WTC11 (cell line): ENCODE results near the gene CST3. TPM values are rescaled to one million over a fixed set of nuclear protein-coding genes. Genes with fewer than 3 reads are reported as not detected.

Experiments
- ATAC-seq: fragments of 200-7000 bp; cut with Tn5 transposase; 2 replicates; pipeline ENCODE4 v1.10.0; 2021; ENCODE audit warnings: mild to moderate bottlenecking, moderate library complexity
- CTCF ChIA-PET: fragments of 300-600 bp; sonication (Branson Sonifier 250); formaldehyde crosslinking; loops from one replicate; lab custom pipeline; 2021; ENCODE audit warnings: antibody characterized with exemption; lab: Charles Lee
- POLR2A ChIA-PET: fragments of 350-600 bp; sonication (Branson Sonifier 250); formaldehyde crosslinking; loops from one replicate; lab custom pipeline; 2021; ENCODE audit warnings: antibody characterized with exemption; lab: Charles Lee
- DNase-seq: peaks from one replicate; pipeline ENCODE4 v3.0.0; 2021; ENCODE audit warnings: low spot score
- H3K27ac Mint-ChIP-seq: 2 replicates; pipeline ENCODE4 v1.8.0; 2021; ENCODE audit warnings: mixed read lengths
- H3K27me3 Mint-ChIP-seq: 2 replicates; pipeline ENCODE4 v1.8.0; 2021; ENCODE audit warnings: low read depth, mild to moderate bottlenecking, moderate library complexity, mixed read lengths
- H3K36me3 Mint-ChIP-seq: 2 replicates; pipeline ENCODE4 v1.8.0; 2021; ENCODE audit warnings: mixed read lengths
- H3K4me1 Mint-ChIP-seq: 2 replicates; pipeline ENCODE4 v1.8.0; 2022; ENCODE audit warnings: mixed read lengths
- H3K4me3 Mint-ChIP-seq: 2 replicates; pipeline ENCODE4 v1.8.0; 2021; ENCODE audit warnings: mild to moderate bottlenecking, moderate library complexity, mixed read lengths
- H3K9me3 Mint-ChIP-seq: 2 replicates; pipeline ENCODE4 v1.8.0; 2021; ENCODE audit warnings: mixed read lengths
- CREM ChIP-seq: sonication (generic); formaldehyde crosslinking; IDR thresholded peaks from 2 replicates; pipeline ENCODE4 v1.8.1; 2022; ENCODE audit warnings: mild to moderate bottlenecking, missing genetic modification reagents, moderate library complexity
- ESRRA ChIP-seq: sonication (generic); formaldehyde crosslinking; IDR thresholded peaks from 2 replicates; pipeline ENCODE4 v1.8.1; 2022; ENCODE audit warnings: mild to moderate bottlenecking, missing genetic modification reagents, borderline replicate concordance
- FOXJ3 ChIP-seq: sonication (generic); formaldehyde crosslinking; IDR thresholded peaks from 2 replicates; pipeline ENCODE4 v1.9.0; 2021; ENCODE audit warnings: missing genetic modification reagents, mild to moderate bottlenecking, borderline replicate concordance
- FOXP1 ChIP-seq: sonication (generic); formaldehyde crosslinking; IDR thresholded peaks from 2 replicates; pipeline ENCODE4 v1.8.0; 2022; ENCODE audit warnings: missing genetic modification reagents, mild to moderate bottlenecking, moderate library complexity, borderline replicate concordance
- GTF2I ChIP-seq: fragments of 250-450 bp; sonication (Bioruptor Pico); conservative IDR thresholded peaks from 2 replicates; pipeline ENCODE4 v1.4.0; 2021; ENCODE audit warnings: mild to moderate bottlenecking
- HMGA2 ChIP-seq: fragments of 250-450 bp; sonication (Bioruptor Pico); IDR thresholded peaks from 2 replicates; pipeline ENCODE4 v1.4.0; 2021; ENCODE audit warnings: mild to moderate bottlenecking, moderate library complexity
- JUN ChIP-seq: sonication (generic); formaldehyde crosslinking; IDR thresholded peaks from 2 replicates; pipeline ENCODE4 v1.8.0; 2023; ENCODE audit warnings: mild to moderate bottlenecking, missing genetic modification reagents
- MYBL2 ChIP-seq: sonication (generic); formaldehyde crosslinking; IDR thresholded peaks from 2 replicates; pipeline ENCODE4 v1.8.1; 2023; ENCODE audit warnings: mild to moderate bottlenecking, moderate library complexity, missing genetic modification reagents
- PRRX2 ChIP-seq: fragments of 250-450 bp; sonication (Bioruptor Pico); IDR thresholded peaks from 2 replicates; pipeline ENCODE4 v1.8.0; 2021; ENCODE audit warnings: mild to moderate bottlenecking
- TEAD1 ChIP-seq: sonication (generic); formaldehyde crosslinking; IDR thresholded peaks from 2 replicates; pipeline ENCODE4 v1.8.0; 2022; ENCODE audit warnings: mild to moderate bottlenecking, missing genetic modification reagents
- ZNF121 ChIP-seq: sonication (generic); formaldehyde crosslinking; IDR thresholded peaks from 2 replicates; pipeline ENCODE4 v1.8.0; 2023; ENCODE audit warnings: missing genetic modification reagents
- ZNF138 ChIP-seq: sonication (generic); formaldehyde crosslinking; conservative IDR thresholded peaks from 2 replicates; pipeline ENCODE4 v1.8.1; 2022; ENCODE audit warnings: mild to moderate bottlenecking, moderate library complexity, missing genetic modification reagents
- ZNF232 ChIP-seq: sonication (generic); formaldehyde crosslinking; IDR thresholded peaks from 2 replicates; pipeline ENCODE4 v1.8.0; 2022; ENCODE audit warnings: mild to moderate bottlenecking, missing genetic modification reagents
- ZNF317 ChIP-seq: sonication (generic); formaldehyde crosslinking; IDR thresholded peaks from 2 replicates; pipeline ENCODE4 v1.8.1; 2023; ENCODE audit warnings: low read depth, mild to moderate bottlenecking, moderate library complexity, missing genetic modification reagents, borderline replicate concordance
- ZNF396 ChIP-seq: fragments of 250-450 bp; sonication (Bioruptor Pico); IDR thresholded peaks from 2 replicates; pipeline ENCODE4 v1.8.0; 2021; ENCODE audit warnings: mild to moderate bottlenecking, moderate library complexity, borderline replicate concordance
- total RNA-seq: library from RNA; stranded (reverse); gene quantifications from 3 replicates; pipeline ENCODE4 v1.2.3, GENCODE V29; 2021
- TF ChIP-seq, protein P1 (sequence below): sonication (generic); formaldehyde crosslinking; IDR thresholded peaks from 2 replicates; pipeline ENCODE4 v1.8.1; 2022; ENCODE audit warnings: low read depth, mild to moderate bottlenecking, moderate library complexity, missing genetic modification reagents, borderline replicate concordance
- TF ChIP-seq, protein P2 (sequence below): sonication (generic); formaldehyde crosslinking; IDR thresholded peaks from 2 replicates; pipeline ENCODE4 v1.8.0; 2023; ENCODE audit warnings: missing genetic modification reagents
- TF ChIP-seq, protein P3 (sequence below): fragments of 250-450 bp; sonication (Bioruptor Pico); IDR thresholded peaks from 2 replicates; pipeline ENCODE4 v1.9.0; 2021; ENCODE audit warnings: moderate library complexity, mild to moderate bottlenecking, inconsistent platforms, borderline replicate concordance
- TF ChIP-seq, protein P4 (sequence below): sonication (generic); formaldehyde crosslinking; IDR thresholded peaks from 2 replicates; pipeline ENCODE4 v1.8.0; 2022; ENCODE audit warnings: mild to moderate bottlenecking, missing genetic modification reagents
- TF ChIP-seq, protein P5 (sequence below): sonication (generic); formaldehyde crosslinking; conservative IDR thresholded peaks from 2 replicates; pipeline ENCODE4 v1.8.1; 2023; ENCODE audit warnings: mild to moderate bottlenecking, low read depth, missing genetic modification reagents, moderate library complexity
- TF ChIP-seq, protein P6 (sequence below): sonication (generic); formaldehyde crosslinking; IDR thresholded peaks from 2 replicates; pipeline ENCODE4 v1.8.1; 2023; ENCODE audit warnings: mild to moderate bottlenecking, missing genetic modification reagents, moderate library complexity
- TF ChIP-seq, protein P7 (sequence below): fragments of 250-450 bp; sonication (Bioruptor Pico); IDR thresholded peaks from 2 replicates; pipeline ENCODE4 v1.9.0; 2021; ENCODE audit warnings: mild to moderate bottlenecking, borderline replicate concordance

CST3 gene
- total RNA-seq, 1 experiment from 2014 or later: 52.1 TPM

DNA sequence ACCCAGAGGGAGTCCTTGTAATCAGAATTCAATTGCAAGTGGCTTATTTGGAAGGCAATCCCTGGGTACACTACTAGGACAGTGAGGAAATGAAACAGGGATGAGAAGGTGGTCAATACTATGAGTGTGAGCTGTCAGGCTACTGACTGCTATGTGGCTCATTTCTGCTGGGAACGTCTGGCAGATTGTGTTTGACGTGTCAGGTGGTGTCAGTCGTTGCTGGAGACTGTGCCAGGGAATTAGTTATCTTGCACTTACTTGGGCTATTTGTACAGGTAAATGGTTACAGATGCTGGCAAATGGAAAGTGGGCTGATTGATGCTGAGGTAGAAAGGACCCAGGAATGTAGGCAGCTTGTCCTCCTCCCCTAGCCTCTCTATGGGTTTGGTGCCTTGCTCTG lies 33.7 kb upstream of the CST3 start (continued):
- TF ChIP-seq, protein P1, sequence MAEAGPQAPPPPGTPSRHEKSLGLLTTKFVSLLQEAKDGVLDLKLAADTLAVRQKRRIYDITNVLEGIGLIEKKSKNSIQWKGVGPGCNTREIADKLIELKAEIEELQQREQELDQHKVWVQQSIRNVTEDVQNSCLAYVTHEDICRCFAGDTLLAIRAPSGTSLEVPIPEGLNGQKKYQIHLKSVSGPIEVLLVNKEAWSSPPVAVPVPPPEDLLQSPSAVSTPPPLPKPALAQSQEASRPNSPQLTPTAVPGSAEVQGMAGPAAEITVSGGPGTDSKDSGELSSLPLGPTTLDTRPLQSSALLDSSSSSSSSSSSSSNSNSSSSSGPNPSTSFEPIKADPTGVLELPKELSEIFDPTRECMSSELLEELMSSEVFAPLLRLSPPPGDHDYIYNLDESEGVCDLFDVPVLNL (CRISPR knock-in tag): no peak

DNA sequence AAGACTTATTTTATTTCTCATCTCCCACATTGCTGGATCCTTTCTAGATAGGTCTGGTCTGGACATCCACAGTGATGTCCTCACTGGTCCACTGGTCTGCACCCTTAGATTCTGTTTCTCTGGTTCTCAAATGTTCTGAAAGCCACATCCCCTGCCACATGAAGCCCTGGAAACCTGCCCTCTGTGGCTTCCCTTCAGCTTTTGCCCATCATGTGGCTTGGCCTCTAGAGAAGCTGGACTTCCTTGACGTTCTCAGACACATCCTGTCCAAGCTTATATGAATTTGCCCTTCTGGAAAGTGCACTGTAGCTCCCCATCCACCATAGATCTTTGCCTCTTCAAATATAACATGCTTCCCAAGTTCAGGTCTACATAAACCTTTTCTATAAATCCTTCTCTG lies 32.6 kb upstream of the CST3 start:
- no peak for TF ChIP-seq CREM (CRISPR knock-in tag)
- no peak for TF ChIP-seq FOXJ3 (CRISPR knock-in tag)
- TF ChIP-seq, protein P2, sequence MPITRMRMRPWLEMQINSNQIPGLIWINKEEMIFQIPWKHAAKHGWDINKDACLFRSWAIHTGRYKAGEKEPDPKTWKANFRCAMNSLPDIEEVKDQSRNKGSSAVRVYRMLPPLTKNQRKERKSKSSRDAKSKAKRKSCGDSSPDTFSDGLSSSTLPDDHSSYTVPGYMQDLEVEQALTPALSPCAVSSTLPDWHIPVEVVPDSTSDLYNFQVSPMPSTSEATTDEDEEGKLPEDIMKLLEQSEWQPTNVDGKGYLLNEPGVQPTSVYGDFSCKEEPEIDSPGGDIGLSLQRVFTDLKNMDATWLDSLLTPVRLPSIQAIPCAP: no peak
- TF ChIP-seq, protein P3, sequence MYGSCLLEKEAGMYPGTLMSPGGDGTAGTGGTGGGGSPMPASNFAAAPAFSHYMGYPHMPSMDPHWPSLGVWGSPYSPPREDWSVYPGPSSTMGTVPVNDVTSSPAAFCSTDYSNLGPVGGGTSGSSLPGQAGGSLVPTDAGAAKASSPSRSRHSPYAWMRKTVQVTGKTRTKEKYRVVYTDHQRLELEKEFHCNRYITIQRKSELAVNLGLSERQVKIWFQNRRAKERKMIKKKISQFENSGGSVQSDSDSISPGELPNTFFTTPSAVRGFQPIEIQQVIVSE (CRISPR knock-in tag): no peak
- no peak for TF ChIP-seq HMGA2 (CRISPR knock-in tag)
- TF ChIP-seq ZNF317: no peak
- no peak for TF ChIP-seq ZNF396
- TF ChIP-seq, protein P4, sequence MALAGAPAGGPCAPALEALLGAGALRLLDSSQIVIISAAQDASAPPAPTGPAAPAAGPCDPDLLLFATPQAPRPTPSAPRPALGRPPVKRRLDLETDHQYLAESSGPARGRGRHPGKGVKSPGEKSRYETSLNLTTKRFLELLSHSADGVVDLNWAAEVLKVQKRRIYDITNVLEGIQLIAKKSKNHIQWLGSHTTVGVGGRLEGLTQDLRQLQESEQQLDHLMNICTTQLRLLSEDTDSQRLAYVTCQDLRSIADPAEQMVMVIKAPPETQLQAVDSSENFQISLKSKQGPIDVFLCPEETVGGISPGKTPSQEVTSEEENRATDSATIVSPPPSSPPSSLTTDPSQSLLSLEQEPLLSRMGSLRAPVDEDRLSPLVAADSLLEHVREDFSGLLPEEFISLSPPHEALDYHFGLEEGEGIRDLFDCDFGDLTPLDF (CRISPR knock-in tag): no peak
- no peak for TF ChIP-seq TEAD1 (CRISPR knock-in tag)
- TF ChIP-seq MYBL2 (CRISPR knock-in tag): no peak
- TF ChIP-seq GTF2I (CRISPR knock-in tag): no peak
- no peak for TF ChIP-seq ZNF138 (CRISPR knock-in tag)
- TF ChIP-seq, protein P5, sequence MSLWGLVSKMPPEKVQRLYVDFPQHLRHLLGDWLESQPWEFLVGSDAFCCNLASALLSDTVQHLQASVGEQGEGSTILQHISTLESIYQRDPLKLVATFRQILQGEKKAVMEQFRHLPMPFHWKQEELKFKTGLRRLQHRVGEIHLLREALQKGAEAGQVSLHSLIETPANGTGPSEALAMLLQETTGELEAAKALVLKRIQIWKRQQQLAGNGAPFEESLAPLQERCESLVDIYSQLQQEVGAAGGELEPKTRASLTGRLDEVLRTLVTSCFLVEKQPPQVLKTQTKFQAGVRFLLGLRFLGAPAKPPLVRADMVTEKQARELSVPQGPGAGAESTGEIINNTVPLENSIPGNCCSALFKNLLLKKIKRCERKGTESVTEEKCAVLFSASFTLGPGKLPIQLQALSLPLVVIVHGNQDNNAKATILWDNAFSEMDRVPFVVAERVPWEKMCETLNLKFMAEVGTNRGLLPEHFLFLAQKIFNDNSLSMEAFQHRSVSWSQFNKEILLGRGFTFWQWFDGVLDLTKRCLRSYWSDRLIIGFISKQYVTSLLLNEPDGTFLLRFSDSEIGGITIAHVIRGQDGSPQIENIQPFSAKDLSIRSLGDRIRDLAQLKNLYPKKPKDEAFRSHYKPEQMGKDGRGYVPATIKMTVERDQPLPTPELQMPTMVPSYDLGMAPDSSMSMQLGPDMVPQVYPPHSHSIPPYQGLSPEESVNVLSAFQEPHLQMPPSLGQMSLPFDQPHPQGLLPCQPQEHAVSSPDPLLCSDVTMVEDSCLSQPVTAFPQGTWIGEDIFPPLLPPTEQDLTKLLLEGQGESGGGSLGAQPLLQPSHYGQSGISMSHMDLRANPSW (CRISPR knock-in tag): no peak
- Mint-ChIP-seq H3K4me1 (no peaks in the 10 kb centered on the region), H3K27ac (no peak overlapping the region), H3K4me3 (no peak overlapping the region), H3K36me3 (no peaks in the 10 kb centered on the region), H3K27me3 (peaks cover 3% of the 10 kb centered on the region; the same call in 1 of the 2 replicates), H3K9me3 (peaks cover 5% of the 10 kb centered on the region; the same call in 1 of the 2 replicates)
- POLR2A ChIA-PET: no interaction called here
- ATAC-seq: no peak
- no peak for DNase-seq
- CTCF ChIA-PET: interaction anchor here (0.8 kb wide), 1 partner anchor 17 kb away, joined by 3 read pairs; no protein-coding TSS in a partner anchor

DNA sequence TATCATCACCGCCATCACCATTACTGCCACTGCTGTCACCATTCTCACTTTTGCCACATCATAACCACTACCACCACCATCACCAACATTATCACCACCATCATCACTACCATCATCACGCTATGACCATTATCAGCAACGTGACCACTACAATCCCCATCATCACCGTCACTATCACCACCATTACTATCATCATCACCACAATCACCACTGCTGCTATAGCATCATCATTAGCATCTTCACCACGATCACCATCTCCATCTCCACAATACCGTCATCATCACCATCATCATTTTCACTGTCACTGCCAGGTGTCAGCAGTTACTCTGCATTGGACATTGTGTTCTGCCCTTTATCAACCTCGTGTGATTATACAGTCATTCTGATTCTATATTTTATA lies 32.1 kb upstream of the CST3 start:
- no peak for DNase-seq
- H3K36me3 Mint-ChIP-seq: no peaks in the 10 kb centered on the region
- H3K9me3 Mint-ChIP-seq: peaks cover 5% of the 10 kb centered on the region; the same call in 1 of the 2 replicates
- TF ChIP-seq, protein P2: no peak
- TF ChIP-seq FOXP1 (CRISPR knock-in tag) (no peak), HMGA2 (CRISPR knock-in tag) (no peak), PRRX2 (CRISPR knock-in tag) (no peak), JUN (CRISPR knock-in tag) (no peak), ZNF121 (CRISPR knock-in tag) (no peak), ZNF232 (CRISPR knock-in tag) (no peak), ESRRA (CRISPR knock-in tag) (no peak)
- TF ChIP-seq, protein P6, sequence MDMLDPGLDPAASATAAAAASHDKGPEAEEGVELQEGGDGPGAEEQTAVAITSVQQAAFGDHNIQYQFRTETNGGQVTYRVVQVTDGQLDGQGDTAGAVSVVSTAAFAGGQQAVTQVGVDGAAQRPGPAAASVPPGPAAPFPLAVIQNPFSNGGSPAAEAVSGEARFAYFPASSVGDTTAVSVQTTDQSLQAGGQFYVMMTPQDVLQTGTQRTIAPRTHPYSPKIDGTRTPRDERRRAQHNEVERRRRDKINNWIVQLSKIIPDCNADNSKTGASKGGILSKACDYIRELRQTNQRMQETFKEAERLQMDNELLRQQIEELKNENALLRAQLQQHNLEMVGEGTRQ (CRISPR knock-in tag): no peak
- TF ChIP-seq, protein P7, sequence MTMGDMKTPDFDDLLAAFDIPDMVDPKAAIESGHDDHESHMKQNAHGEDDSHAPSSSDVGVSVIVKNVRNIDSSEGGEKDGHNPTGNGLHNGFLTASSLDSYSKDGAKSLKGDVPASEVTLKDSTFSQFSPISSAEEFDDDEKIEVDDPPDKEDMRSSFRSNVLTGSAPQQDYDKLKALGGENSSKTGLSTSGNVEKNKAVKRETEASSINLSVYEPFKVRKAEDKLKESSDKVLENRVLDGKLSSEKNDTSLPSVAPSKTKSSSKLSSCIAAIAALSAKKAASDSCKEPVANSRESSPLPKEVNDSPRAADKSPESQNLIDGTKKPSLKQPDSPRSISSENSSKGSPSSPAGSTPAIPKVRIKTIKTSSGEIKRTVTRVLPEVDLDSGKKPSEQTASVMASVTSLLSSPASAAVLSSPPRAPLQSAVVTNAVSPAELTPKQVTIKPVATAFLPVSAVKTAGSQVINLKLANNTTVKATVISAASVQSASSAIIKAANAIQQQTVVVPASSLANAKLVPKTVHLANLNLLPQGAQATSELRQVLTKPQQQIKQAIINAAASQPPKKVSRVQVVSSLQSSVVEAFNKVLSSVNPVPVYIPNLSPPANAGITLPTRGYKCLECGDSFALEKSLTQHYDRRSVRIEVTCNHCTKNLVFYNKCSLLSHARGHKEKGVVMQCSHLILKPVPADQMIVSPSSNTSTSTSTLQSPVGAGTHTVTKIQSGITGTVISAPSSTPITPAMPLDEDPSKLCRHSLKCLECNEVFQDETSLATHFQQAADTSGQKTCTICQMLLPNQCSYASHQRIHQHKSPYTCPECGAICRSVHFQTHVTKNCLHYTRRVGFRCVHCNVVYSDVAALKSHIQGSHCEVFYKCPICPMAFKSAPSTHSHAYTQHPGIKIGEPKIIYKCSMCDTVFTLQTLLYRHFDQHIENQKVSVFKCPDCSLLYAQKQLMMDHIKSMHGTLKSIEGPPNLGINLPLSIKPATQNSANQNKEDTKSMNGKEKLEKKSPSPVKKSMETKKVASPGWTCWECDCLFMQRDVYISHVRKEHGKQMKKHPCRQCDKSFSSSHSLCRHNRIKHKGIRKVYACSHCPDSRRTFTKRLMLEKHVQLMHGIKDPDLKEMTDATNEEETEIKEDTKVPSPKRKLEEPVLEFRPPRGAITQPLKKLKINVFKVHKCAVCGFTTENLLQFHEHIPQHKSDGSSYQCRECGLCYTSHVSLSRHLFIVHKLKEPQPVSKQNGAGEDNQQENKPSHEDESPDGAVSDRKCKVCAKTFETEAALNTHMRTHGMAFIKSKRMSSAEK (CRISPR knock-in tag): no peak
- TF ChIP-seq, all 79 proteins: peak for 0
- no peak for ATAC-seq
- Mint-ChIP-seq H3K4me1 (no peaks in the 10 kb centered on the region), H3K27me3 (peaks cover 3% of the 10 kb centered on the region; the same call in 1 of the 2 replicates), H3K27ac (no peak overlapping the region), H3K4me3 (no peak overlapping the region)
- CTCF ChIA-PET: no interaction called here
- POLR2A ChIA-PET: no interaction called here
